NCI-H1436 treated with DMSO at 0.1 percent for 48 hours (cell line): ENCODE data around the gene GLP1R.

Experiments
- DNase-seq: peaks from one replicate; lab custom pipeline; 2025; lab: John Stamatoyannopoulos, UW

Gene GLP1R

GRCh38 chr6:39044181-39044580 lies 4.4 kb upstream of the GLP1R start:
- DNase-seq: no peak

GRCh38 chr6:39047434-39048327 lies 900 bp upstream of the GLP1R start:
- no peak for DNase-seq

GRCh38 chr6:39049575-39050283 lies 1.1 kb downstream of the GLP1R start:
- DNase-seq: no peak

- no peak for DNase-seq
Observed at GRCh38 chr6:39050453-39051112, 2.0 kb downstream of the GLP1R start.

GRCh38 chr6:39051399-39052122 lies 3.0 kb downstream of the GLP1R start:
- no peak for DNase-seq

GRCh38 chr6:39053016-39053624 lies 4.5 kb downstream of the GLP1R start:
- no peak for DNase-seq

GRCh38 chr6:39053854-39054576 lies 5.4 kb downstream of the GLP1R start:
- no peak for DNase-seq

- no peak for DNase-seq
Observed at GRCh38 chr6:39054577-39055142, 6.1 kb downstream of the GLP1R start.

GRCh38 chr6:39055661-39056060 lies 7.1 kb downstream of the GLP1R start:
- DNase-seq: no peak

- no peak for DNase-seq
Observed at GRCh38 chr6:39056191-39056590, 7.6 kb downstream of the GLP1R start.

- no peak for DNase-seq
Observed at GRCh38 chr6:39056681-39057080, 8.1 kb downstream of the GLP1R start.

GRCh38 chr6:39057251-39058155 lies 8.9 kb downstream of the GLP1R start:
- no peak for DNase-seq

- no peak for DNase-seq
Observed at GRCh38 chr6:39058471-39059147, 10.0 kb downstream of the GLP1R start.

GRCh38 chr6:39059496-39060310 lies 11.1 kb downstream of the GLP1R start:
- DNase-seq: no peak

- no peak for DNase-seq
Observed at GRCh38 chr6:39060467-39061160, 12.0 kb downstream of the GLP1R start.

- DNase-seq: no peak
Observed at GRCh38 chr6:39061182-39061581, 12.6 kb downstream of the GLP1R start.

- no peak for DNase-seq
Observed at GRCh38 chr6:39061588-39061987, 13.0 kb downstream of the GLP1R start.
